GM23338 (cell line): ENCODE results near the gene PDE4D. TPM values are rescaled to one million over a fixed set of nuclear protein-coding genes. Genes with fewer than 3 reads are reported as not detected.

ENCODE experiments used
- ATAC-seq: fragments of 200-7000 bp; cut with Tn5 transposase; 3 replicates; pipeline ENCODE4 v1.9.1; 2020
- DNase-seq: peaks from one replicate; pipeline ENCODE4 v3.0.0-alpha.2; 2015; ENCODE audit warnings: low spot score
- H2AFZ ChIP-seq: fragments of 200-600 bp; sonication (generic); 2 replicates; pipeline ENCODE4 v1.8.0; 2016; ENCODE audit warnings: antibody characterized with exemption, mild to moderate bottlenecking, moderate library complexity
- H3F3A ChIP-seq: fragments of 200-600 bp; sonication (generic); replicated peaks from 2 replicates; pipeline ENCODE4 v1.8.0; 2017; ENCODE audit warnings: antibody characterized with exemption, mixed run types, low read depth
- H3K27ac ChIP-seq: fragments of 200-600 bp; sonication (generic); 2 replicates; pipeline ENCODE4 v1.6.1; 2016; ENCODE audit warnings: low read depth
- H3K27me3 ChIP-seq: fragments of 200-600 bp; sonication (generic); 2 replicates; pipeline ENCODE4 v1.8.0; 2016; ENCODE audit warnings: mild to moderate bottlenecking, mixed run types, moderate library complexity; ENCODE audit not compliant: insufficient read depth
- H3K36me3 ChIP-seq: fragments of 200-600 bp; sonication (generic); 2 replicates; pipeline ENCODE4 v1.8.0; 2016; ENCODE audit warnings: mild to moderate bottlenecking; ENCODE audit not compliant: insufficient read depth
- H3K4me1 ChIP-seq: fragments of 200-600 bp; sonication (generic); 2 replicates; pipeline ENCODE4 v1.8.0; 2016; ENCODE audit warnings: mild to moderate bottlenecking, moderate library complexity; ENCODE audit not compliant: insufficient read depth
- H3K4me2 ChIP-seq: fragments of 200-600 bp; sonication (generic); 2 replicates; pipeline ENCODE4 v1.7.1; 2017; ENCODE audit warnings: mixed run types
- H3K4me3 ChIP-seq: fragments of 200-600 bp; sonication (generic); 2 replicates; pipeline ENCODE4 v1.6.1; 2016; ENCODE audit warnings: mixed run types
- H3K79me2 ChIP-seq: fragments of 200-600 bp; sonication (generic); replicated peaks from 2 replicates; pipeline ENCODE4 v1.8.0; 2017; ENCODE audit warnings: mild to moderate bottlenecking; ENCODE audit not compliant: insufficient read depth
- H3K9me2 ChIP-seq: fragments of 200-600 bp; sonication (generic); 2 replicates; pipeline ENCODE4 v1.8.0; 2017; ENCODE audit not compliant: insufficient read depth
- H4K20me1 ChIP-seq: fragments of 200-600 bp; sonication (generic); replicated peaks from 2 replicates; pipeline ENCODE4 v1.8.0; 2017; ENCODE audit warnings: mild to moderate bottlenecking; ENCODE audit not compliant: insufficient read depth
- H3K27ac Mint-ChIP-seq: 2 replicates; pipeline ENCODE4 v1.8.0; 2020; ENCODE audit warnings: inconsistent platforms, mild to moderate bottlenecking, moderate library complexity, mixed read lengths
- H3K27me3 Mint-ChIP-seq: 3 replicates; pipeline ENCODE4 v1.8.0; 2022; ENCODE audit warnings: low read depth, mild to moderate bottlenecking, moderate library complexity, mixed read lengths, inconsistent platforms; ENCODE audit not compliant: insufficient read depth, poor library complexity
- H3K36me3 Mint-ChIP-seq: 3 replicates; pipeline ENCODE4 v1.8.0; 2021; ENCODE audit warnings: low read depth, mild to moderate bottlenecking, inconsistent platforms, moderate library complexity, mixed read lengths
- H3K4me1 Mint-ChIP-seq: 3 replicates; pipeline ENCODE4 v1.8.0; 2020; ENCODE audit warnings: mild to moderate bottlenecking, inconsistent platforms, mixed read lengths
- H3K4me3 Mint-ChIP-seq: 3 replicates; pipeline ENCODE4 v1.8.0; 2021; ENCODE audit warnings: moderate library complexity, mild to moderate bottlenecking, inconsistent platforms, mixed read lengths
- H3K9me3 Mint-ChIP-seq: 3 replicates; pipeline ENCODE4 v1.8.0; 2020; ENCODE audit warnings: moderate library complexity, mild to moderate bottlenecking, inconsistent platforms, mixed read lengths
- CREB1 ChIP-seq: fragments of 250-450 bp; sonication (Bioruptor Pico); IDR thresholded peaks from 2 replicates; pipeline ENCODE4 v1.5.0; 2020; ENCODE audit warnings: low read depth, mild to moderate bottlenecking, moderate library complexity
- ETS1 ChIP-seq: IDR thresholded peaks from 2 replicates; pipeline ENCODE4 v1.6.1; 2016; ENCODE audit warnings: antibody characterized with exemption
- EZH2 ChIP-seq: fragments of 200-600 bp; sonication (generic); IDR thresholded peaks from one replicate; pipeline ENCODE4 v1.8.0; 2017; ENCODE audit warnings: antibody characterized with exemption, mild to moderate bottlenecking, low read depth; ENCODE audit not compliant: unreplicated experiment
- EZH2phosphoT487 ChIP-seq: fragments of 200-600 bp; sonication (generic); IDR thresholded peaks from one replicate; pipeline ENCODE4 v1.8.1; 2018; ENCODE audit warnings: antibody characterized with exemption; ENCODE audit not compliant: unreplicated experiment
- JUNB ChIP-seq: IDR thresholded peaks from one replicate; pipeline ENCODE4 v1.6.1; 2016; ENCODE audit warnings: antibody characterized with exemption; ENCODE audit not compliant: unreplicated experiment
- NANOG ChIP-seq: IDR thresholded peaks from 2 replicates; pipeline ENCODE4 v1.6.1; 2016; ENCODE audit warnings: antibody characterized with exemption, borderline replicate concordance
- POLR2AphosphoS5 ChIP-seq: IDR thresholded peaks from 2 replicates; pipeline ENCODE4 v1.6.1; 2016; ENCODE audit warnings: antibody characterized with exemption, low read depth
- REST ChIP-seq: IDR thresholded peaks from one replicate; pipeline ENCODE4 v1.6.1; 2018; ENCODE audit warnings: antibody characterized with exemption; ENCODE audit not compliant: unreplicated experiment
- STAT1 ChIP-seq: IDR thresholded peaks from one replicate; pipeline ENCODE4 v1.6.1; 2016; ENCODE audit warnings: antibody characterized with exemption; ENCODE audit not compliant: unreplicated experiment
- ZNF114 ChIP-seq: fragments of 250-450 bp; sonication (Bioruptor Pico); IDR thresholded peaks from 2 replicates; pipeline ENCODE4 v1.5.0; 2020; ENCODE audit warnings: mild to moderate bottlenecking, moderate library complexity
- ZNF331 ChIP-seq: fragments of 250-450 bp; sonication (Bioruptor Pico); IDR thresholded peaks from 2 replicates; pipeline ENCODE4 v1.5.0; 2020; ENCODE audit warnings: low read depth, mild to moderate bottlenecking, moderate library complexity
- ZNF462 ChIP-seq: fragments of 250-450 bp; sonication (Bioruptor Pico); IDR thresholded peaks from 2 replicates; pipeline ENCODE4 v1.5.0; 2020; ENCODE audit warnings: mild to moderate bottlenecking, moderate library complexity
- polyA plus RNA-seq: library from polyadenylated mRNA; unstranded; fragments of >200 nt; fragmentation: Nextera tagmentation; extraction: Ambion mirVana; gene quantifications from 2 replicates; pipeline ENCODE4 v1.2.1, GENCODE V29; 2016
- total RNA-seq: library from RNA; depleted of rRNA; stranded (reverse); fragments of >200 nt; shearing (Covaris generic); gene quantifications from 2 replicates; pipeline ENCODE4 v1.2.3, GENCODE V29; 2014

The PDE4D gene
- total and polyA plus RNA-seq, 2 experiments from 2014 or later: 2.1 to 4.7 TPM

DNA sequence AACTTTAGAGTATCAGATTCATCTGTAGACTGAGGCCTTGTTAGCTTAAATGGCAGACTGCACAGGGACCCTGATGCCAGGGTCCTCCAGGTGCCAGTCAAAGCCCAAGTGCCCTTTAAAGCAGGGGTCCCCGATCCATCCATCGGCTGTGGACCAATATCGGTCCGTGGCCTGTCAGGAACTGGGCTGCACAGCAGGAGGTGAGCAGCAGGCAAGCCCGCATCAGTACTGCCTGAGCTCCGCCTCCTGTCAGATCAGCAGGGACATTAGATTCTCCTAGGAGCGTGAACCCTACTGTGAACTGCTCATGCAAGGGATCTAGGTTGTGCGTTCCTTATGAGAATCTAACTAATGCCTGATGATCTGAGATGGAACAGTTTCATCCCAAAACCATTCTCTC lies 907.2 kb downstream of the PDE4D start (continued):
- no peak for TF ChIP-seq EZH2
- no peak for TF ChIP-seq JUNB
- no peak for TF ChIP-seq ETS1

DNA sequence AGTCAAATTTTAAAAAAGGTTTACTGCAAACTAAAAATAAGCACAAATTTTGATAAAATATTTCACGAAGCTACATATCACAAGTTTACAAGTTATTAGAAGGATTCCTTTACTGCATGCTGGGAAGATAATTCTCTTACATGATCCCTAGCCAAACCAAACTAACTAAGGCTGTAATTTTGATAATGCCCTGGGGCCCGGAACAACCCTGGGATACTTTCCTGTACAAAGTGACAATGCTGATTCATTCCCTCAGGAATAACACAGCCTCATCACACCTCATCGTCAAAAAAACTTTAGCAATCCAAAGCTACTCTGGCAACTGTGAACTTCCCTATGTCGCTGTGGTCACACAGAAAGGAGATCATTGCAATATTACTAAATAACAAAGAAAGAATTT lies 907.8 kb downstream of the PDE4D start:
- H3K27me3 Mint-ChIP-seq: peaks cover 4% of the 10 kb centered on the region
- no peaks in the 10 kb centered on the region for H4K20me1 ChIP-seq
- no peak overlapping the region for H2AFZ ChIP-seq
- peaks cover 18% of the 10 kb centered on the region for H3K4me1 Mint-ChIP-seq
- ATAC-seq (no peak), DNase-seq (no peak)
- H3K4me1 ChIP-seq: peaks cover 3% of the 10 kb centered on the region; the same call in 1 of the 2 replicates
- H3K4me2 ChIP-seq: no peak overlapping the region
- H3K36me3 ChIP-seq: no peaks in the 10 kb centered on the region
- no peaks in the 10 kb centered on the region; the same call in 1 of the 2 replicates for H3K9me2 ChIP-seq
- H3K79me2 ChIP-seq: no peaks in the 10 kb centered on the region
- no peaks in the 10 kb centered on the region; the same call in 2 of the 3 replicates for H3K36me3 Mint-ChIP-seq
- H3K27me3 ChIP-seq: no peaks in the 10 kb centered on the region
- H3F3A ChIP-seq: no peaks in the 10 kb centered on the region
- H3K4me3 ChIP-seq: no peak overlapping the region
- 0 out of 3 replicates have a peak, but pooled peaks cover 4% of the 10 kb centered on the region for H3K9me3 Mint-ChIP-seq
- H3K4me3 Mint-ChIP-seq: no peak overlapping the region
- 0 out of 2 replicates have a peak overlapping the region, but pooled peaks have one; percentile 26 for H3K27ac Mint-ChIP-seq
- H3K27ac ChIP-seq: no peak overlapping the region
- TF ChIP-seq NANOG (no peak), REST (no peak), JUNB (no peak), ZNF462 (CRISPR knock-in tag) (no peak), EZH2phosphoT487 (no peak), ZNF331 (CRISPR knock-in tag) (no peak), POLR2AphosphoS5 (no peak), ZNF114 (no peak), ETS1 (no peak), CREB1 (CRISPR knock-in tag) (no peak), STAT1 (no peak)
